UCSD-AML1 (cell line): ENCODE results near the gene ENHO.
"Not testable (repeated sequence)": the region's sequence is repeated elsewhere in the genome, so short reads cannot be mapped to it uniquely, and the experiment has no call there.

Experiments used
- DNase-seq: peaks from one replicate; lab custom pipeline; 2025; ENCODE audit not compliant: unreplicated experiment; lab: John Stamatoyannopoulos, UW

ENHO gene

GRCh38 chr9:34482746-34483145 is 40.0 kb downstream of the ENHO start:
- DNase-seq: not testable (repeated sequence)

- not testable (repeated sequence) for DNase-seq
Observed at GRCh38 chr9:34481620-34482019, 41.2 kb downstream of the ENHO start.

DNA sequence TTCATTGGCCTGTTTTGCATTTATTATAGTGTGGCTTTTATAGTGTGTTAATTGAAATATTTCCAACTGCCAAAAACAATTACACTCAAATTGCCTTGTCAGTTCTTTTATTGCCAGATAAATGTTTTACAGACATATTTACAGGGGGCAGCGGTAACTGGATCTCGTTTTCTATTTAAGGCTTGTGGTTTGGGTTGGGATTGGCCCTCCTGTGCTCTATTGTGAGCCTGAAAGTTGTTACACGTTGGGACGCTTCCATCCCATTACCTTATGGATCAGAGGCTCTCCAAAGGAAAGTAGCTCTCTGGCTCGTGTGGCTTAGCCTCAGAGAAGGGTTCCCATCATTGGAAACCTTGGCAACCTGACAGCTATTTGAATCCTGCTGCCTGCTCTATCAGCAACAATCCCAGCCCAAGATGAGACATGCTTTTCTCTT is 43.3 kb downstream of the ENHO start:
- DNase-seq: no peak

- DNase-seq: no peak
Observed at GRCh38 chr9:34477541-34477940, 45.2 kb downstream of the ENHO start.

- DNase-seq: no peak
Observed at GRCh38 chr9:34475097-34475496, 47.7 kb downstream of the ENHO start.
